HG02870 (cell line): ENCODE measurements around the gene PAPOLB.

Source experiments
- ATAC-seq: cut with Tn5 transposase; IDR thresholded peaks from one replicate; pipeline ENCODE4 v1.9.1; 2021; ENCODE audit warnings: mild to moderate bottlenecking, moderate library complexity; ENCODE audit not compliant: unreplicated experiment

PAPOLB gene

GRCh38 chr7:4878336-4879335, 16.8 kb upstream of the PAPOLB start:
- ATAC-seq: no peak

- no peak for ATAC-seq
These were observed 14.8 kb upstream of the PAPOLB start for GRCh38 chr7:4876586-4876985.

- no peak for ATAC-seq
These were observed 13.6 kb upstream of the PAPOLB start for GRCh38 chr7:4875391-4875790.

- no peak for ATAC-seq
These were observed 11.5 kb upstream of the PAPOLB start for GRCh38 chr7:4873071-4873944.

- ATAC-seq: no peak
These were observed 10.3 kb upstream of the PAPOLB start for GRCh38 chr7:4871930-4872675.

GRCh38 chr7:4871056-4871680, 9.3 kb upstream of the PAPOLB start:
- ATAC-seq: no peak

- no peak for ATAC-seq
These were observed 6.7 kb upstream of the PAPOLB start for GRCh38 chr7:4868493-4868892.

- no peak for ATAC-seq
These were observed 5.0 kb upstream of the PAPOLB start for GRCh38 chr7:4866528-4867496.

- ATAC-seq: no peak
These were observed 326 bp upstream of the PAPOLB start for GRCh38 chr7:4862156-4862555.

GRCh38 chr7:4861227-4861626, 603 bp downstream of the PAPOLB start:
- no peak for ATAC-seq

- ATAC-seq: no peak
These were observed 4.6 kb downstream of the PAPOLB start for GRCh38 chr7:4857189-4857588.

- no peak for ATAC-seq
These were observed 5.3 kb downstream of the PAPOLB start for GRCh38 chr7:4856336-4857057.

- no peak for ATAC-seq
These were observed 6.9 kb downstream of the PAPOLB start for GRCh38 chr7:4854916-4855315.

- no peak for ATAC-seq
These were observed 10.1 kb downstream of the PAPOLB start for GRCh38 chr7:4851459-4852422.

GRCh38 chr7:4850262-4850795, 11.5 kb downstream of the PAPOLB start:
- no peak for ATAC-seq

GRCh38 chr7:4849390-4849789, 12.4 kb downstream of the PAPOLB start:
- ATAC-seq: no peak

GRCh38 chr7:4845740-4846142, 16.1 kb downstream of the PAPOLB start:
- no peak for ATAC-seq
